AG09319 (cell line): ENCODE data around the gene DAB2IP.
A peak's percentile ranks its signal among the peaks of the same experiment; 100 is the strongest.

Experiments used
- DNase-seq: peaks from one replicate; pipeline ENCODE4 v3.0.0-alpha.2; 2010; ENCODE audit warnings: low read depth; ENCODE audit errors: extremely low read depth
- CTCF ChIP-seq: IDR thresholded peaks from 2 replicates; pipeline ENCODE4 v1.5.1; 2011; ENCODE audit warnings: low read depth, mild to moderate bottlenecking, inconsistent platforms, low read length, moderate library complexity

Gene DAB2IP

GRCh38 chr9:121678501-121679022 lies 27.1 kb downstream of the DAB2IP start:
- DNase-seq: no peak
- no peak for TF ChIP-seq CTCF

DNA sequence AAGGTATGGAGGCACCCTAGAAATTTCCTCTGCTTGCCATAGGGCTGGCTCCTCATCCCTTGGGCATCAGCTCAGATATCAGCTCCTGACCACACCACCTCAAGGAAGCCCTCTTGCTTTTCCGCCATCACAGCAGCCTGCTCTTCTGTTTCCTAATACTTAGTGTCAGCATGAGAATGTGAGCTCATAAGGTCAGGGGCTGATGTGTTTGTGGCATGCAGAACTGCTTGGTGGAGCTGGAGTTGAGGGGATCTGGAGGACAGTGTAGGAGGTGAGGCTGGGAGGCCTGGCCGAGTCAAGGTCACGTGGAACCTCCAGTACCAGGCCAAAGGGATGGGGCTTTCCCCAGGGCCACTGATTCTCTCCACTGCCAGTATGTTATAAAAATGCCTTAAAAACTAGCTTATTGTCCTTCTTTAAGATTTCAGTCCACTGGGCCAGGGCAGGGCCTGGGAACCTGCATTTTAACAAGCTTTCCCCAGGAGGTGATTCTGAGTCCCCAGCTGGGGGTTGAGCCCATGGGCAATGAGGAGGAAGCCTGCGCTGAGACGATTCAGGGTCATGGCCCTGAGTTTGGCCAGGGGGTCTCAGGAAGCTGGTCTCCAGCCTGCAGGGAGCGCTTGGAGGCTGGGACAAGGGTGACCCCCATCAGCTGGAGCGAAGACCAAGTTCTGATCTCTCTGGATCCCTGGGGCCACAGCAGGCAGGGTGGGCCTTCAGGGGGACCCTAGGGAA lies 28.6 kb downstream of the DAB2IP start:
- no peak for TF ChIP-seq CTCF
- no peak for DNase-seq

- DNase-seq: no peak
- TF ChIP-seq CTCF: no peak
Observed at GRCh38 chr9:121681404-121681803, 30.0 kb downstream of the DAB2IP start.

GRCh38 chr9:121682201-121682600 lies 30.8 kb downstream of the DAB2IP start:
- no peak for TF ChIP-seq CTCF
- DNase-seq: no peak

- DNase-seq: no peak
- TF ChIP-seq CTCF: no peak
Observed at GRCh38 chr9:121682926-121683515, 31.6 kb downstream of the DAB2IP start.

DNA sequence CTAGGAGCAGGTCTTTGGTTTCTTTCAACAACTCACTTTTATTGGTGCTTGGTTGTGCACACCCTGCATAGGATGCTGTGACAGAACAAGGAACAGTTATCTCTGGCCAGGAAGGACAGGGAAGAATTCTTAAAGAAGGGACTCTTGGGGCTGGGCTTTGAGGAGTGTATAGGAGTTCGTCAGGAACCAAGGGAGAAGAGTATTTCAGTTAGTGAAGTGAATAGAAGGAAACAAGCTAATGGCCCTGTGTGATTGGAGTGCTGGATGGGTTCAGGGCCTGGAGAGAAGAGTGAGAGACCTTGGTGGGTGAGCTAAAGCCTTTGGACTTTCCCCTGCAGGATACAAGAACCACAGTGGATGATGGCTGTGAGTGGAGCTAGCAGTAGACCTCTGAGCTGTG lies 32.2 kb downstream of the DAB2IP start:
- no peak for TF ChIP-seq CTCF
- DNase-seq: no peak

DNA sequence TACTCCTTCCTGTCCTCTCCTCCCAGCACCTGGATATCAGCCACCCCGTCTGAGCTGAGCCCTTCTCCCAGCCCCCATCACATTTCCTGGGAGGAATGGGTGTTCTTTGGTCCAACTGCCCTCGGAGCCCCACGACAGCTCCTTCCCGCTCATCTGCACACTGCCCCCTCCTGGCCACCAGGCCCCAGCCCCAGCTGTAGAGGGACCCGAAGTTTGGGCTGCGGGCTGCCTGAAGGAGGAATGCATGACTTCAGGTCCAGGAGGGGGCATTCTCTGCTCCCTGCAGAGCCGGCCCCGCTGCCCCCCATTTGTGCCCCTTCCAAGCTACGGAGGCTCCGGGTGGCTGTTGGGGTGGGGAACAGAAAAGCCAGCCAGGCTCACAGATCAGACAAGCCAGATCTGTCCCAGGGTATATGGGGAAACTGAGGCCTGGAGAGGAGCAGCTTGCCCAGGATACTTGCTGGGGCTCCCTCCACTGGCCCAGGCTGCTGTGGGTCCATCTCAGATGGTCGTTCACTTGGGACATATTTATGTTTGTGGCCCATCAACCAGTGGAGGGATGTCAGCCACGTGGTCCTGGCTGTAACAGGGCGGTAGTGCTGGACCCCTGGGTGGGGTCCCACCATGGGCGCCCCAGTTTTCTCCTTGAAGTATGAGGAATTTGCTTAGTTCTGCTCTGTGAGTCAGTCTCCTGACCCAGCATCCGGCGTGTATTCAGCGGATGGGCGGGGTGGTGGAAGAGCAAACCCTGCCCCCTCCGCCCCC lies 33.1 kb downstream of the DAB2IP start:
- no peak for DNase-seq
- TF ChIP-seq CTCF: peak; percentile 72
